Sigmoid colon (tissue), 4 donors: Measurements from ENCODE around the gene IL17RD.

Source experiments
- CTCF ChIP-seq, 4 experiments: fragments of 450-650 bp in 3 of 4; fragments of 200-600 bp in 1 of 4; IDR thresholded peaks; one replicate each; pipeline ENCODE4 v1.5.1; 2016 to 2019; ENCODE audit warnings: antibody characterized with exemption in 4 of 4, mild to moderate bottlenecking in 3 of 4, moderate library complexity in 2 of 4
- EP300 ChIP-seq, 4 donors: sonication (generic); formaldehyde crosslinking; IDR thresholded peaks; one replicate each; pipeline ENCODE4 v1.6.1; 2017; ENCODE audit warnings: antibody characterized with exemption in 4 of 4
- POLR2A ChIP-seq, 2 donors: fragments of 450-650 bp; IDR thresholded peaks; one replicate each; pipeline ENCODE4 v1.6.1; 2016; ENCODE audit warnings: antibody characterized with exemption in 2 of 2, mild to moderate bottlenecking in 2 of 2, moderate library complexity in 2 of 2
- POLR2AphosphoS5 ChIP-seq, 4 donors: sonication (generic); formaldehyde crosslinking; IDR thresholded peaks; one replicate each; pipeline ENCODE4 v1.6.1; 2017; ENCODE audit warnings: antibody characterized with exemption in 4 of 4

GRCh38 chr3:57133157-57133556 is 32.0 kb downstream of the IL17RD start:
- TF ChIP-seq CTCF (IDR thresholded peaks at IDR 0.05) (no peak), POLR2A (IDR thresholded peaks at IDR 0.05) (no peak), POLR2AphosphoS5 (IDR thresholded peaks at IDR 0.05) (no peak), EP300 (IDR thresholded peaks at IDR 0.05) (no peak)
